MG63 (cell line): ENCODE measurements around the gene KISS1R. TPM values are rescaled to one million over a fixed set of nuclear protein-coding genes. Genes with fewer than 3 reads are reported as not detected.
"Not testable (repeated sequence)": the region's sequence is repeated elsewhere in the genome, so short reads cannot be mapped to it uniquely, and the experiment has no call there.

Experiments
- DNase-seq: peaks from one replicate; pipeline ENCODE4 v3.0.0-alpha.2; 2020
- H3K27me3 ChIP-seq: fragments of 250-450 bp; sonication (Bioruptor Pico); 2 replicates; pipeline ENCODE4 v1.5.1; 2020; ENCODE audit warnings: mild to moderate bottlenecking, moderate library complexity
- H3K36me3 ChIP-seq: fragments of 250-450 bp; sonication (Bioruptor Pico); 2 replicates; pipeline ENCODE4 v1.5.1; 2020; ENCODE audit warnings: mild to moderate bottlenecking, moderate library complexity
- H3K4me3 ChIP-seq: fragments of 250-450 bp; sonication (Bioruptor Pico); 2 replicates; pipeline ENCODE4 v1.5.1; 2020; ENCODE audit warnings: mild to moderate bottlenecking, moderate library complexity
- H3K9me3 ChIP-seq: fragments of 250-450 bp; sonication (Bioruptor Pico); 2 replicates; pipeline ENCODE4 v1.5.1; 2020; ENCODE audit warnings: mild to moderate bottlenecking, moderate library complexity
- total RNA-seq: library from RNA; depleted of rRNA; stranded (reverse); fragments of >200 nt; shearing (Covaris generic); gene quantifications from 2 replicates; pipeline ENCODE4 v1.2.3, GENCODE V29; 2014; ENCODE audit warnings: low replicate concordance

KISS1R gene
- total RNA-seq, 1 experiment from 2014 or later: not detected

- no peaks in the 10 kb centered on the region for H3K9me3 ChIP-seq
- H3K27me3 ChIP-seq: no peaks in the 10 kb centered on the region
- H3K36me3 ChIP-seq: no peaks in the 10 kb centered on the region
- DNase-seq: no peak
- H3K4me3 ChIP-seq: no peak overlapping the region
These were observed 33.4 kb downstream of the KISS1R start for GRCh38 chr19:950352-951066.

GRCh38 chr19:952049-952679, 35.0 kb downstream of the KISS1R start:
- H3K4me3 ChIP-seq: no peak overlapping the region
- no peaks in the 10 kb centered on the region for H3K9me3 ChIP-seq

GRCh38 chr19:952680-953444, 35.7 kb downstream of the KISS1R start:
- no peaks in the 10 kb centered on the region for H3K36me3 ChIP-seq
- H3K27me3 ChIP-seq: no peaks in the 10 kb centered on the region
- no peaks in the 10 kb centered on the region for H3K9me3 ChIP-seq
- H3K4me3 ChIP-seq: no peak overlapping the region
- no peak for DNase-seq

More at GRCh38 chr19:952049-952679, 35.0 kb downstream of the KISS1R start:
- H3K36me3 ChIP-seq: no peaks in the 10 kb centered on the region
- no peak for DNase-seq
- H3K27me3 ChIP-seq: no peaks in the 10 kb centered on the region

- H3K4me3 ChIP-seq: no peak overlapping the region
- no peaks in the 10 kb centered on the region for H3K36me3 ChIP-seq
- H3K9me3 ChIP-seq: no peaks in the 10 kb centered on the region
- DNase-seq: no peak
- H3K27me3 ChIP-seq: no peaks in the 10 kb centered on the region
These were observed 36.5 kb downstream of the KISS1R start for GRCh38 chr19:953445-954271.

- no peak for DNase-seq
- no peaks in the 10 kb centered on the region for H3K9me3 ChIP-seq
- H3K4me3 ChIP-seq: no peak overlapping the region
These were observed 37.1 kb downstream of the KISS1R start for GRCh38 chr19:954272-954671.

GRCh38 chr19:954672-955494, 37.8 kb downstream of the KISS1R start:
- Histone ChIP-seq H3K27me3 (no peaks in the 10 kb centered on the region), H3K36me3 (no peaks in the 10 kb centered on the region), H3K4me3 (no peak overlapping the region), H3K9me3 (no peaks in the 10 kb centered on the region)
- no peak for DNase-seq

More at GRCh38 chr19:954272-954671, 37.1 kb downstream of the KISS1R start:
- Histone ChIP-seq H3K27me3 (no peaks in the 10 kb centered on the region), H3K36me3 (no peaks in the 10 kb centered on the region)

- H3K4me3 ChIP-seq: no peak overlapping the region
- DNase-seq: no peak
- H3K27me3 ChIP-seq: no peaks in the 10 kb centered on the region
These were observed 39.0 kb downstream of the KISS1R start for GRCh38 chr19:955803-956765.

GRCh38 chr19:956766-957440, 39.8 kb downstream of the KISS1R start:
- Histone ChIP-seq H3K27me3 (no peaks in the 10 kb centered on the region), H3K9me3 (no peaks in the 10 kb centered on the region), H3K36me3 (no peaks in the 10 kb centered on the region), H3K4me3 (no peak overlapping the region)
- DNase-seq: no peak

More at GRCh38 chr19:955803-956765, 39.0 kb downstream of the KISS1R start:
- Histone ChIP-seq H3K36me3 (no peaks in the 10 kb centered on the region), H3K9me3 (no peaks in the 10 kb centered on the region)

- not testable (repeated sequence) for H3K4me3 ChIP-seq, H3K36me3 ChIP-seq, H3K27me3 ChIP-seq, DNase-seq, H3K9me3 ChIP-seq
These were observed 40.4 kb downstream of the KISS1R start for GRCh38 chr19:957578-957977.

- H3K4me3 ChIP-seq: no peak overlapping the region
- H3K9me3 ChIP-seq: no peaks in the 10 kb centered on the region
- no peaks in the 10 kb centered on the region for H3K36me3 ChIP-seq
- no peak for DNase-seq
- no peaks in the 10 kb centered on the region for H3K27me3 ChIP-seq
These were observed 42.1 kb downstream of the KISS1R start for GRCh38 chr19:958967-959855.

GRCh38 chr19:960020-960419, 42.9 kb downstream of the KISS1R start:
- H3K9me3 ChIP-seq: no peaks in the 10 kb centered on the region
- no peaks in the 10 kb centered on the region for H3K36me3 ChIP-seq
- no peak overlapping the region for H3K4me3 ChIP-seq
- no peaks in the 10 kb centered on the region for H3K27me3 ChIP-seq
- DNase-seq: no peak

- no peaks in the 10 kb centered on the region for H3K36me3 ChIP-seq
- no peaks in the 10 kb centered on the region for H3K27me3 ChIP-seq
- H3K9me3 ChIP-seq: no peaks in the 10 kb centered on the region
- no peak for DNase-seq
- no peak overlapping the region for H3K4me3 ChIP-seq
These were observed 43.4 kb downstream of the KISS1R start for GRCh38 chr19:960601-960938.

- peak; percentile 51 for DNase-seq
- Histone ChIP-seq H3K36me3 (no peaks in the 10 kb centered on the region), H3K4me3 (no peak overlapping the region), H3K9me3 (no peaks in the 10 kb centered on the region), H3K27me3 (no peaks in the 10 kb centered on the region)
These were observed 44.9 kb downstream of the KISS1R start for GRCh38 chr19:961866-962620.
